Suprapubic skin (tissue), 4 donors: ENCODE results near the gene CELSR3. TPM values are rescaled to one million over a fixed set of nuclear protein-coding genes. Genes with fewer than 3 reads are reported as not detected.

Source experiments
- DNase-seq, 2 donors: peaks; one replicate each; pipeline ENCODE4 v3.0.0-alpha.2; 2019; ENCODE audit warnings: low spot score in 2 of 2
- H3K27ac ChIP-seq: fragments of 200-600 bp; sonication (generic); one replicate; pipeline ENCODE4 v1.5.1; 2019
- H3K27me3 ChIP-seq: fragments of 200-600 bp; sonication (generic); one replicate; pipeline ENCODE4 v1.5.1; 2019
- H3K36me3 ChIP-seq: fragments of 200-600 bp; sonication (generic); one replicate; pipeline ENCODE4 v1.5.1; 2019
- H3K4me1 ChIP-seq: fragments of 200-600 bp; sonication (generic); one replicate; pipeline ENCODE4 v1.5.1; 2019
- H3K4me3 ChIP-seq: fragments of 200-600 bp; sonication (generic); one replicate; pipeline ENCODE4 v1.5.1; 2019; ENCODE audit warnings: mild to moderate bottlenecking
- H3K9me3 ChIP-seq: fragments of 200-600 bp; sonication (generic); one replicate; pipeline ENCODE4 v1.5.1; 2019
- EP300 ChIP-seq: sonication (generic); formaldehyde crosslinking; IDR thresholded peaks from one replicate; pipeline ENCODE4 v1.6.1; 2017; ENCODE audit warnings: antibody characterized with exemption
- POLR2A ChIP-seq, 2 donors: fragments of 450-650 bp; IDR thresholded peaks; one replicate each; pipeline ENCODE4 v1.6.1; 2017; ENCODE audit warnings: antibody characterized with exemption in 2 of 2, mild to moderate bottlenecking in 2 of 2, moderate library complexity in 2 of 2
- POLR2AphosphoS5 ChIP-seq, 3 donors: sonication (generic); formaldehyde crosslinking; IDR thresholded peaks; one replicate each; pipeline ENCODE4 v1.6.1; 2017; ENCODE audit warnings: antibody characterized with exemption in 3 of 3
- WGBS: methylation state at CpG from one replicate; pipeline ENCODE4 v1.1.5; 2018; 5-methylcytosine and 5-hydroxymethylcytosine counted together
- total RNA-seq, 4 donors: library from RNA; depleted of rRNA; stranded (reverse); fragments of >200 nt; gene quantifications; one replicate each; pipeline ENCODE4 v1.1.0, GENCODE V29; 2016
- TF ChIP-seq, protein P1 (sequence below), 2 donors: fragments of 200-600 bp in 1 of 2; fragments of 450-650 bp in 1 of 2; sonication (generic) in 1 of 2; IDR thresholded peaks; one replicate each; pipeline ENCODE4 v1.5.1; 2016 to 2019; ENCODE audit warnings: antibody characterized with exemption in 2 of 2, mild to moderate bottlenecking in 1 of 2, moderate library complexity in 1 of 2

The CELSR3 gene
- total RNA-seq, 4 donors from 2014 or later = 1.6 to 3.2 (median 2.0) TPM

DNA sequence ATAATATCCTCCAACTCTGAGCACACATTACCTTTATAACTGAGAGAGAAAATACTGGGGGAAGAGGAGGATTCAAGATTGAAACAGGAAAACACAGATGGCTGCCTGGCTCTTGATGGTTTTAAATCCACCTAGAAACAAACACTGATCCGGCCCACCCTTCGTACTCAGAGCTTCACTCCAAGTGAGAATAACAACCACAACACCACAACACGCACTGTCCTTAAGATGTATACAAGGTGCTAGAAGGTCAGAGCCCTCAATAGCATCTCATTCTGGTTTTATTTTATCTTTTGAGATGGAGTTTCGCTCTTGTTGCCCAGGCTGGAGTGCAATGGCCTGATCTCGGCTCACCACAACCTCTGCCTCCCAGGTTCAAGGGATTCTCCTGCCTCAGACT is 44.5 kb upstream of the CELSR3 start:
- no peak for TF ChIP-seq EP300
- TF ChIP-seq POLR2A (IDR thresholded peaks at IDR 0.05) = no peak
- TF ChIP-seq, protein P1, sequence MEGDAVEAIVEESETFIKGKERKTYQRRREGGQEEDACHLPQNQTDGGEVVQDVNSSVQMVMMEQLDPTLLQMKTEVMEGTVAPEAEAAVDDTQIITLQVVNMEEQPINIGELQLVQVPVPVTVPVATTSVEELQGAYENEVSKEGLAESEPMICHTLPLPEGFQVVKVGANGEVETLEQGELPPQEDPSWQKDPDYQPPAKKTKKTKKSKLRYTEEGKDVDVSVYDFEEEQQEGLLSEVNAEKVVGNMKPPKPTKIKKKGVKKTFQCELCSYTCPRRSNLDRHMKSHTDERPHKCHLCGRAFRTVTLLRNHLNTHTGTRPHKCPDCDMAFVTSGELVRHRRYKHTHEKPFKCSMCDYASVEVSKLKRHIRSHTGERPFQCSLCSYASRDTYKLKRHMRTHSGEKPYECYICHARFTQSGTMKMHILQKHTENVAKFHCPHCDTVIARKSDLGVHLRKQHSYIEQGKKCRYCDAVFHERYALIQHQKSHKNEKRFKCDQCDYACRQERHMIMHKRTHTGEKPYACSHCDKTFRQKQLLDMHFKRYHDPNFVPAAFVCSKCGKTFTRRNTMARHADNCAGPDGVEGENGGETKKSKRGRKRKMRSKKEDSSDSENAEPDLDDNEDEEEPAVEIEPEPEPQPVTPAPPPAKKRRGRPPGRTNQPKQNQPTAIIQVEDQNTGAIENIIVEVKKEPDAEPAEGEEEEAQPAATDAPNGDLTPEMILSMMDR (IDR thresholded peaks at IDR 0.05) = no peak
- no peak for TF ChIP-seq POLR2AphosphoS5 (IDR thresholded peaks at IDR 0.05)
- Histone ChIP-seq H3K27me3 (no peaks in the 10 kb centered on the region), H3K4me3 (no peak overlapping the region), H3K27ac (no peak overlapping the region), H3K36me3 (peaks cover 26% of the 10 kb centered on the region), H3K4me1 (peaks cover 42% of the 10 kb centered on the region), H3K9me3 (no peaks in the 10 kb centered on the region)
- peak in 1 of 2 donors; percentile 20 for DNase-seq
- WGBS = 89% methylated on average over 5 of the region's 5 CpGs

DNA sequence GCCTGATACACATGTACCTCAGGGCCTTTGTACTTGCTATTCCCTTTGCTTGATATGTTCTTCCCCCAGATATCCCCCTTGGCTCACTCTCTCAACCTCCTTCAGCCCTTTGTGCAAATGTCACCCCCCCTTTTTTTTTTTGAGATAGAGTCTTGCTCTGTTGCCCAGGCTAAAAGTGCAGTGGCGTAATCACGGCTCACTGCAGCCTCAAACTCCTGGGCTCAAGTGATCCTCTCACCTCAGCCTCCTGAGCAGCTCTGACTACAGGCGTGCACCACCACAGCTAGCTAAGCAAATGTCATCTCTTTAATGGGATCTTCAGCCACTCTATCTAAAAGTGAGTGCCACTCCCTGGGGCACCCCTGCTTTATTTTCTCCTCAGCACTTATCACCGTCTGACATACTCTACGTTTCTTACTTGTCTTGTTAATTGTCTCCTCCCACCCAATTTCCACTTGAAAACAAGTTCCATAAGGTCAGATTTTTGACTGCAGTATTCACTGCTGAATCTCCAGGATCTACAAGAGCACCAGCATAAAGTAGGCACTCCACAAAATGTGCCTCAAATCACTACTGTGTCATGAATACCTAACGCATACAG is 39.7 kb upstream of the CELSR3 start:
- Histone ChIP-seq H3K4me3 (no peak overlapping the region), H3K9me3 (no peaks in the 10 kb centered on the region), H3K27ac (no peak overlapping the region), H3K4me1 (peaks cover 16% of the 10 kb centered on the region), H3K36me3 (peaks cover 24% of the 10 kb centered on the region), H3K27me3 (no peaks in the 10 kb centered on the region)
- TF ChIP-seq POLR2AphosphoS5 (IDR thresholded peaks at IDR 0.05) (no peak), EP300 (no peak), POLR2A (IDR thresholded peaks at IDR 0.05) (no peak)
- TF ChIP-seq, protein P1 (IDR thresholded peaks at IDR 0.05) = no peak
- WGBS = 83% methylated on average over 6 of the region's 6 CpGs
- peak in 1 of 2 donors; percentile 17 for DNase-seq

DNA sequence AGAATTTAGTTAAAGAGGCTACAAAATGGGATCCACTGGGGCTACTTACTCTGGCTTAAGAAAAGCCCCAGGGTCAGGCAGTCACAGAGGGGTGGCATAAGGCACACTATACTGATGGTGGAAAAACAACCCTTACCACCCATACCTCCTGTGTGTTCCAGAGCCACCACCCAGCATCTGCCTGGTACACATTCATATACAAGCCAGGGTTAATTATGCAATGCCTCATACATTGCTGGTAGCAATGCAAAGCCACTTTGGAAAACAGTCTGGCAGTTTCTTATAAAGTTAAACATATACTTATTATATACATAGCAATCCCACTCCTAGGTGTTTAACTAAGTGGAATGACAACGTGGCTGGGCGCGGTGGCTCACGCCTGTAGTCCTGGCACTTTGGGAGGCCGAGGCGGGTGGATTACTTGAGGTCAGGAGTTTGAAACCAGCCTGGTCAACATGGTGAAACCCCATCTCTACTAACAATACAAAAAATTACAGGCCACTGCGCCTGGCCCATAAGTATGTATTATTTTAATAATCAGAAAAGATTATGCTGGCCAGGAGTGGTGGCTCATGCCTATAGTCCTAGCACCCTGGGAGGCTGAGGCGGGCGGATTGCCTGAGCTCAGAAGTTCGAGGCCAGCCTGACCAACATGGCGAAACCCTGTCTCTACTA is 38.2 kb upstream of the CELSR3 start:
- H3K27me3 ChIP-seq = no peaks in the 10 kb centered on the region
- H3K9me3 ChIP-seq = no peaks in the 10 kb centered on the region
- peak in 1 of 2 donors; percentile 54 for DNase-seq
- no peak for TF ChIP-seq POLR2A (IDR thresholded peaks at IDR 0.05)
- TF ChIP-seq POLR2AphosphoS5 (IDR thresholded peaks at IDR 0.05) = no peak
- TF ChIP-seq EP300 = no peak
- TF ChIP-seq, protein P1 (IDR thresholded peaks at IDR 0.05) = no peak
- H3K27ac ChIP-seq = no peak overlapping the region
- H3K36me3 ChIP-seq = peaks cover 16% of the 10 kb centered on the region
- no peak overlapping the region for H3K4me3 ChIP-seq
- peaks cover 22% of the 10 kb centered on the region for H3K4me1 ChIP-seq
- WGBS = 93% methylated on average over 11 of the region's 11 CpGs

DNA sequence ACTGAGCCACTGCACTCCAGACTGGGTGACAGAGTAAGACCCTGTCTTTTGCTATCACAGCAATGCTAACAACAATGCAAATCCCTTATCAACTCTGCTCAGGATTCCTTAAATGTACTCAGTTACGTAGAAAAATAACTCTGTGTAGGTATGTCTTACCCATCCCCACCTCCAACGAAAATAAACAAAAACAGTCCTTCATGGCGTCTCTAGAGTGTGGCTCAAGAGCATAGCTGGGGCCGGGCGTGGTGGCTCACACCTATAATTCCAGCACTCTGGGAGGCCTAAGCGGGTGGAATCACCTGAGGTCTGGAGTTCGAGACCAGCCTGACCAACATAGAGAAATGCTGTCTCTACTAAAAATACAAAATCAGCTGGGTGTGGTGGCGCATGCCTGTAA is 36.2 kb upstream of the CELSR3 start:
- WGBS = 98% methylated on average over 8 of the region's 8 CpGs
- peaks cover 31% of the 10 kb centered on the region for H3K4me1 ChIP-seq
- no peaks in the 10 kb centered on the region for H3K9me3 ChIP-seq
- TF ChIP-seq POLR2A (IDR thresholded peaks at IDR 0.05) = no peak
- TF ChIP-seq, protein P1 (IDR thresholded peaks at IDR 0.05) = no peak
- TF ChIP-seq POLR2AphosphoS5 (IDR thresholded peaks at IDR 0.05) = no peak
- no peak for TF ChIP-seq EP300
- H3K36me3 ChIP-seq = peaks cover 28% of the 10 kb centered on the region
- no peak overlapping the region for H3K27ac ChIP-seq
- no peak overlapping the region for H3K4me3 ChIP-seq
- DNase-seq = no peak
- H3K27me3 ChIP-seq = no peaks in the 10 kb centered on the region

DNA sequence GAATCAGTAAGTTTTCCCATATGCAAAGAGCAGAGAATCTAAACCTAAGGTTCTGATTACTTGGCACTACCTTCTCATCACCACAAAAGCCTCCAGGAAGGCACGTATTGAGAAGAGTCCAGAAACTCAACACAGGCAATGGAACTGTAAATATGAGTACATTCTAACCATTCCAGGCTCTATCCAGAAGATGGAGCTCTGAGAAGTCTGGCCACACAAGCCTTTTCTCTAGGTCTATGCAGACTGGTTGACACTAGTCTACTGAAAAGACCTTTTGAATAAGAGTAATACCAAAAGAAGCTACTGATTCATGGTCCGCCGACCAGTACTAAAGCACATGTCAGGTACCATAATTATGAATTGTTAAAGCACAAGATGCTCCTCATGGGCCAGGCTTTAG is 35.3 kb upstream of the CELSR3 start:
- TF ChIP-seq EP300 (no peak), POLR2A (IDR thresholded peaks at IDR 0.05) (no peak), POLR2AphosphoS5 (IDR thresholded peaks at IDR 0.05) (no peak)
- TF ChIP-seq, protein P1 (IDR thresholded peaks at IDR 0.05) = no peak
- peaks cover 37% of the 10 kb centered on the region for H3K36me3 ChIP-seq
- H3K4me3 ChIP-seq = no peak overlapping the region
- peaks cover 40% of the 10 kb centered on the region for H3K4me1 ChIP-seq
- no peak for DNase-seq
- 85% methylated on average over 3 of the region's 3 CpGs for WGBS
- H3K9me3 ChIP-seq = no peaks in the 10 kb centered on the region
- no peaks in the 10 kb centered on the region for H3K27me3 ChIP-seq
- H3K27ac ChIP-seq = peak overlapping the region; percentile 20
